ENCODE results near the gene AHI1.

AHI1 gene

DNA sequence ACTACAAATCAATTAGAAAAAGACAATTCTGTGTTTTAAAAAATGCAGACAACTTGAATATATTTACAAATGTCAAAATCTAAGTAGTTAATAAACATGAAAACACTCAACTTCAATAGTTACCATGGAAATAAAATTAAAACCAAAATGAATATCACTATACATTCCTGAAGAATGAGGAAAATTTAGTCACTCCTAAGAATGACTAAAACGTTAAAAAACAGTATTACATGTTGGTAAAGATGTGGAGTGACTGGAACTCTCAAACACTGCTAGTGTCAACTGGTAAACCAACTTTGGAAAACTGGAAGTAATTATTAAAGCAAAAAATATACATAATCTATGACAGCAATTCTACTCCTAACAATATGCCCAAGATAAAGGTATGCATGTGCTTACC, 36.3 kb downstream of the AHI1 start:
- Histone ChIP-seq H3K4me1 (ENCODE audit: control insufficient read depth in 2 of 2, insufficient read depth in 1 of 2, low read depth in 1 of 2, low read length in 2 of 2) (no peaks in the 10 kb centered on the region), H4K91ac (ENCODE audit: low read depth, low read length, poor library complexity) (no peak overlapping the region), H3K4me3 (ENCODE audit: low read length in 2 of 2) (no peak overlapping the region), H3K79me1 (ENCODE audit: low read depth, low read length) (no peaks in the 10 kb centered on the region), H3K14ac (ENCODE audit: low read length) (no peak overlapping the region), H3K9me3 (replicated peaks in 1 of 2; ENCODE audit: control insufficient read depth in 2 of 2, insufficient read depth in 1 of 2, low read depth in 1 of 2, low read length in 2 of 2) (no peaks in the 10 kb centered on the region), H3K36me3 (replicated peaks in 1 of 2; ENCODE audit: control insufficient read depth in 2 of 2, insufficient read depth in 2 of 2, low read length in 2 of 2) (peaks cover 5 to 70% of the 10 kb centered on the region in 2 donors), H3K4me2 (ENCODE audit: insufficient read depth, low read length, poor library complexity, severe bottlenecking) (no peak overlapping the region), H2BK120ac (ENCODE audit: low read depth, low read length) (no peak overlapping the region), H2AFZ (ENCODE audit: low read length) (no peak overlapping the region), H4K8ac (ENCODE audit: low read depth, low read length) (no peak overlapping the region), H3K27ac (replicated peaks; ENCODE audit: low read length) (no peak overlapping the region), H3K27me3 (ENCODE audit: control insufficient read depth in 3 of 3, insufficient read depth in 3 of 3, low read depth in 1 of 3, low read length in 3 of 3) (no peaks in the 10 kb centered on the region), H3K23ac (ENCODE audit: low read depth, low read length, poor library complexity) (no peak overlapping the region), H3K9ac (ENCODE audit: low read depth, low read length, poor library complexity) (no peak overlapping the region), H3K18ac (ENCODE audit: low read length) (no peak overlapping the region), H2BK5ac (ENCODE audit: low read length) (no peak overlapping the region), H2AK5ac (ENCODE audit: low read depth, low read length) (no peak overlapping the region), H2BK15ac (ENCODE audit: low read length) (no peak overlapping the region), H2BK12ac (ENCODE audit: low read length) (no peak overlapping the region), H3K4ac (ENCODE audit: low read length) (no peak overlapping the region)
- WGBS, 2 donors (ENCODE audit: extremely low coverage in 2 of 2, insufficient read length in 2 of 2, insufficient replicate concordance in 1 of 2), result no CpG with 5 or more reads among the region's 1 CpG
- DNase-seq (ENCODE audit: low spot score), result no peak

- Histone ChIP-seq H2AFZ (ENCODE audit: low read length) (no peak overlapping the region), H2BK5ac (ENCODE audit: low read length) (no peak overlapping the region), H3K9me3 (replicated peaks in 1 of 2; ENCODE audit: control insufficient read depth in 2 of 2, insufficient read depth in 1 of 2, low read depth in 1 of 2, low read length in 2 of 2) (no peaks in the 10 kb centered on the region), H4K91ac (ENCODE audit: low read depth, low read length, poor library complexity) (no peak overlapping the region), H3K4me1 (ENCODE audit: control insufficient read depth in 2 of 2, insufficient read depth in 1 of 2, low read depth in 1 of 2, low read length in 2 of 2) (no peaks in the 10 kb centered on the region), H2BK15ac (ENCODE audit: low read length) (no peak overlapping the region), H3K18ac (ENCODE audit: low read length) (no peak overlapping the region), H4K8ac (ENCODE audit: low read depth, low read length) (no peak overlapping the region), H3K9ac (ENCODE audit: low read depth, low read length, poor library complexity) (no peak overlapping the region), H3K27me3 (ENCODE audit: control insufficient read depth in 3 of 3, insufficient read depth in 3 of 3, low read depth in 1 of 3, low read length in 3 of 3) (no peaks in the 10 kb centered on the region), H2BK12ac (ENCODE audit: low read length) (no peak overlapping the region), H3K14ac (ENCODE audit: low read length) (no peak overlapping the region), H3K4me2 (ENCODE audit: insufficient read depth, low read length, poor library complexity, severe bottlenecking) (no peak overlapping the region), H3K4me3 (ENCODE audit: low read length in 2 of 2) (no peak overlapping the region), H3K4ac (ENCODE audit: low read length) (no peak overlapping the region), H3K79me1 (ENCODE audit: low read depth, low read length) (no peaks in the 10 kb centered on the region), H3K27ac (replicated peaks; ENCODE audit: low read length) (no peak overlapping the region), H3K36me3 (replicated peaks in 1 of 2; ENCODE audit: control insufficient read depth in 2 of 2, insufficient read depth in 2 of 2, low read length in 2 of 2) (peaks cover 0 to 47% of the 10 kb centered on the region in 2 donors), H2AK5ac (ENCODE audit: low read depth, low read length) (no peak overlapping the region), H3K23ac (ENCODE audit: low read depth, low read length, poor library complexity) (no peak overlapping the region), H2BK120ac (ENCODE audit: low read depth, low read length) (no peak overlapping the region)
- DNase-seq (ENCODE audit: low spot score), result no peak
Measured at GRCh38 chr6:135458051-135458450, 39.5 kb downstream of the AHI1 start.

GRCh38 chr6:135451617-135452190, 45.8 kb downstream of the AHI1 start:
- peak; percentile 15 for DNase-seq (ENCODE audit: low spot score)
- Histone ChIP-seq H3K18ac (ENCODE audit: low read length) (no peak overlapping the region), H2AK5ac (ENCODE audit: low read depth, low read length) (no peak overlapping the region), H4K8ac (ENCODE audit: low read depth, low read length) (no peak overlapping the region), H3K4ac (ENCODE audit: low read length) (no peak overlapping the region), H2BK12ac (ENCODE audit: low read length) (no peak overlapping the region), H3K79me1 (ENCODE audit: low read depth, low read length) (no peaks in the 10 kb centered on the region), H3K36me3 (replicated peaks in 1 of 2; ENCODE audit: control insufficient read depth in 2 of 2, insufficient read depth in 2 of 2, low read length in 2 of 2) (peaks cover 0 to 50% of the 10 kb centered on the region in 2 donors), H3K4me2 (ENCODE audit: insufficient read depth, low read length, poor library complexity, severe bottlenecking) (no peak overlapping the region), H2BK15ac (ENCODE audit: low read length) (no peak overlapping the region), H3K4me3 (ENCODE audit: low read length in 2 of 2) (no peak overlapping the region), H4K91ac (ENCODE audit: low read depth, low read length, poor library complexity) (no peak overlapping the region), H2AFZ (ENCODE audit: low read length) (no peak overlapping the region), H2BK120ac (ENCODE audit: low read depth, low read length) (no peak overlapping the region), H3K14ac (ENCODE audit: low read length) (no peak overlapping the region), H3K9ac (ENCODE audit: low read depth, low read length, poor library complexity) (no peak overlapping the region), H3K27ac (replicated peaks; ENCODE audit: low read length) (no peak overlapping the region), H2BK5ac (ENCODE audit: low read length) (no peak overlapping the region), H3K9me3 (replicated peaks in 1 of 2; ENCODE audit: control insufficient read depth in 2 of 2, insufficient read depth in 1 of 2, low read depth in 1 of 2, low read length in 2 of 2) (no peaks in the 10 kb centered on the region), H3K27me3 (ENCODE audit: control insufficient read depth in 3 of 3, insufficient read depth in 3 of 3, low read depth in 1 of 3, low read length in 3 of 3) (no peaks in the 10 kb centered on the region), H3K23ac (ENCODE audit: low read depth, low read length, poor library complexity) (no peak overlapping the region), H3K4me1 (ENCODE audit: control insufficient read depth in 2 of 2, insufficient read depth in 1 of 2, low read depth in 1 of 2, low read length in 2 of 2) (no peaks in the 10 kb centered on the region)
- WGBS, 2 donors (ENCODE audit: extremely low coverage in 2 of 2, insufficient read length in 2 of 2, insufficient replicate concordance in 1 of 2), result no CpG with 5 or more reads among the region's 2 CpGs

GRCh38 chr6:135449246-135449645, 48.3 kb downstream of the AHI1 start:
- H3K4me1 ChIP-seq (ENCODE audit: control insufficient read depth in 2 of 2, insufficient read depth in 1 of 2, low read depth in 1 of 2, low read length in 2 of 2), result no peaks in the 10 kb centered on the region

More at GRCh38 chr6:135449246-135449645, 48.3 kb downstream of the AHI1 start:
- H2BK5ac ChIP-seq (ENCODE audit: low read length), result no peak overlapping the region
- H3K9me3 ChIP-seq (replicated peaks in 1 of 2; ENCODE audit: control insufficient read depth in 2 of 2, insufficient read depth in 1 of 2, low read depth in 1 of 2, low read length in 2 of 2), result no peaks in the 10 kb centered on the region
- no peak overlapping the region for H3K9ac ChIP-seq (ENCODE audit: low read depth, low read length, poor library complexity)
- no peak overlapping the region for H3K27ac ChIP-seq (replicated peaks; ENCODE audit: low read length)
- DNase-seq (ENCODE audit: low spot score), result no peak
- H2AFZ ChIP-seq (ENCODE audit: low read length), result no peak overlapping the region
- no peak overlapping the region for H3K14ac ChIP-seq (ENCODE audit: low read length)
- H3K18ac ChIP-seq (ENCODE audit: low read length), result no peak overlapping the region
- no peak overlapping the region for H2BK12ac ChIP-seq (ENCODE audit: low read length)
- no peak overlapping the region for H2AK5ac ChIP-seq (ENCODE audit: low read depth, low read length)
- H3K23ac ChIP-seq (ENCODE audit: low read depth, low read length, poor library complexity), result no peak overlapping the region
- no peak overlapping the region for H4K91ac ChIP-seq (ENCODE audit: low read depth, low read length, poor library complexity)
- no peaks in the 10 kb centered on the region for H3K27me3 ChIP-seq (ENCODE audit: control insufficient read depth in 3 of 3, insufficient read depth in 3 of 3, low read depth in 1 of 3, low read length in 3 of 3)
- H3K4ac ChIP-seq (ENCODE audit: low read length), result no peak overlapping the region
- H3K4me2 ChIP-seq (ENCODE audit: insufficient read depth, low read length, poor library complexity, severe bottlenecking), result no peak overlapping the region
- H3K36me3 ChIP-seq (replicated peaks in 1 of 2; ENCODE audit: control insufficient read depth in 2 of 2, insufficient read depth in 2 of 2, low read length in 2 of 2), result peaks cover 3 to 55% of the 10 kb centered on the region in 2 donors
- no peak overlapping the region for H2BK15ac ChIP-seq (ENCODE audit: low read length)
- H4K8ac ChIP-seq (ENCODE audit: low read depth, low read length), result no peak overlapping the region
- H3K79me1 ChIP-seq (ENCODE audit: low read depth, low read length), result no peaks in the 10 kb centered on the region
- no peak overlapping the region for H3K4me3 ChIP-seq (ENCODE audit: low read length in 2 of 2)
- H2BK120ac ChIP-seq (ENCODE audit: low read depth, low read length), result no peak overlapping the region
- WGBS, 2 donors (ENCODE audit: extremely low coverage in 2 of 2, insufficient read length in 2 of 2, insufficient replicate concordance in 1 of 2), result no CpG with 5 or more reads among the region's 5 CpGs

Data from neuronal stem cell (in vitro differentiated cells).